LNCAP (cell line): ENCODE results near the gene MEGF11.

Experiments used
- TF ChIP-seq, protein P1 (sequence below): fragments of 450-650 bp; IDR thresholded peaks from 2 replicates; pipeline ENCODE4 v1.5.1; 2017; ENCODE audit warnings: mild to moderate bottlenecking

MEGF11 gene

GRCh38 chr15:66153549-66154415 lies 99.8 kb downstream of the MEGF11 start:
- TF ChIP-seq, protein P1, sequence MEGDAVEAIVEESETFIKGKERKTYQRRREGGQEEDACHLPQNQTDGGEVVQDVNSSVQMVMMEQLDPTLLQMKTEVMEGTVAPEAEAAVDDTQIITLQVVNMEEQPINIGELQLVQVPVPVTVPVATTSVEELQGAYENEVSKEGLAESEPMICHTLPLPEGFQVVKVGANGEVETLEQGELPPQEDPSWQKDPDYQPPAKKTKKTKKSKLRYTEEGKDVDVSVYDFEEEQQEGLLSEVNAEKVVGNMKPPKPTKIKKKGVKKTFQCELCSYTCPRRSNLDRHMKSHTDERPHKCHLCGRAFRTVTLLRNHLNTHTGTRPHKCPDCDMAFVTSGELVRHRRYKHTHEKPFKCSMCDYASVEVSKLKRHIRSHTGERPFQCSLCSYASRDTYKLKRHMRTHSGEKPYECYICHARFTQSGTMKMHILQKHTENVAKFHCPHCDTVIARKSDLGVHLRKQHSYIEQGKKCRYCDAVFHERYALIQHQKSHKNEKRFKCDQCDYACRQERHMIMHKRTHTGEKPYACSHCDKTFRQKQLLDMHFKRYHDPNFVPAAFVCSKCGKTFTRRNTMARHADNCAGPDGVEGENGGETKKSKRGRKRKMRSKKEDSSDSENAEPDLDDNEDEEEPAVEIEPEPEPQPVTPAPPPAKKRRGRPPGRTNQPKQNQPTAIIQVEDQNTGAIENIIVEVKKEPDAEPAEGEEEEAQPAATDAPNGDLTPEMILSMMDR: no peak

- TF ChIP-seq, protein P1: no peak
These were observed 100.9 kb downstream of the MEGF11 start for GRCh38 chr15:66152650-66153049.

DNA sequence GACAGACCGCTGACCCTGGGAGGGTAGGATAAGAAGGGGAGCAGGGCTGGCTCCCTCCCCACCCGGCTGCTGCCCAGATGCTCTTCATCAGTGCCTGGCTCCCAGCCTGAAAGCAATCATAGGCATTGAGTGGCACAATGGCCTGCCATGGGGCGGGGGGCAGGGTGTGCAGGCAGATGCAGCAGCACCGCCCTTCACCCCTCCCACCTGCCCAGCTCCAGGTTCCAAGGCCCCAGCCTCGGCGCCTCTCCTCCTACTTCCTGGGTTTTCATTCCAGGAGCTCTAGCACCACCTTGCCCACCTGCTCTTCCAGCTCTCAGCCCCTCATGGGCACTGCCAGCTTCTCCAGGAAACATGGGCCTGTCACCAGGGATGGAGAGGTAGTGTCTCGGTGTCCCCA lies 101.7 kb downstream of the MEGF11 start:
- TF ChIP-seq, protein P1: no peak

GRCh38 chr15:66149871-66150270 lies 103.7 kb downstream of the MEGF11 start:
- TF ChIP-seq, protein P1: no peak

- TF ChIP-seq, protein P1: no peak
These were observed 105.4 kb downstream of the MEGF11 start for GRCh38 chr15:66148187-66148586.

DNA sequence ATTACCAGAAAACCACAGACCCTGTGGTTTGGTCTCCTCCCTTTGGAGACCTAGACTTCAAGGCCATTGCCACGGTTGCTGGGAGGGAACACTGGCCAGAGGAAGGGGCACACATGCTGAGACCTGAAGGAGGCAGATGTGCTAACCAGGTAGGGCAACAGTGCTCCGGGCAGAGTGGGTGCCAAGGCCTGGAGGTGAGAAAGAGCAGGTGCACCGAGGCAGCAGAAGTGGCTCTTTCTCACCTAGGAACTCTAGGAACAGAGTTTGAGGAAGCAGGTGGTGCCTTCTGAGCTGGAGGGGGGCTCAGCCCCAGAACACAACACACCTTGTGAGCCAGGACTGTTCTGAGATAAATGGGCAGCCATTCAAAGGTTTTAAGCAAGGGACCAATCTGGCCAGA lies 106.1 kb downstream of the MEGF11 start:
- TF ChIP-seq, protein P1: no peak

DNA sequence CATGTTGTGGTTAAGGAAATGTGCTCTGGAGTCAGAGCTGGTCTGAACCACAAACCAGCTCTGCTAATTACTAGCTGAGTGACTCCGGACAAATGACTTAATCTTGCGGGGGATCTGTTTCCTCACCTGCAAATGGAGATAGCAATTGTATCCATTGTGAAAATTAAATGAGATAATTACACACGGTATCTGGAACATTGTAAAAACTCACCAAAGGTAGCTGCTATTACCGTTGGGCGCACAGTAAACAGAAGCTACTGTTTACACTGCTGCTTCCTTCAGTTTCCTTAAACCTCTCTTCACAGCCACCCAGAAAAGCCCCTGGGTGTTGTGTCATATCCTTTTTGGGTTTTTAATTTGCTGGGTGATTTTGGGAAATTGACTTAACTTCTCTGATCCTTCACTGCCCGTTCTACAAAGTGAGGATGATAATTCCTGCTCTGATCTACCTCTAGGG lies 107.8 kb downstream of the MEGF11 start:
- TF ChIP-seq, protein P1: no peak
